Mesenchymal stem cell (in vitro differentiated cells and primary cell): ENCODE data around the gene NRXN3.

ENCODE experiments used
- DNase-seq: peaks from one replicate; pipeline ENCODE4 v3.0.0-alpha.2; 2013
- H2AFZ ChIP-seq: one replicate; pipeline ENCODE4 v1.6.1; 2013; ENCODE audit warnings: low read depth, mild to moderate bottlenecking, control low read depth, inconsistent platforms, low read length, moderate library complexity
- H2AK5ac ChIP-seq: 2 replicates; pipeline ENCODE4 v1.6.1; 2013; ENCODE audit warnings: low read length, moderate library complexity, mild to moderate bottlenecking, inconsistent platforms; ENCODE audit not compliant: severe bottlenecking
- H2BK120ac ChIP-seq: one replicate; pipeline ENCODE4 v1.6.1; 2013; ENCODE audit warnings: low read depth, mild to moderate bottlenecking, inconsistent platforms, low read length, moderate library complexity
- H2BK12ac ChIP-seq, 2 experiments: one replicate each; pipeline ENCODE4 v1.6.1; 2013; ENCODE audit warnings: inconsistent platforms in 2 of 2, low read length in 2 of 2, mild to moderate bottlenecking in 2 of 2, moderate library complexity in 2 of 2, control low read depth in 1 of 2
- H2BK15ac ChIP-seq: one replicate; pipeline ENCODE4 v1.6.1; 2013; ENCODE audit warnings: mild to moderate bottlenecking, low read depth, inconsistent platforms; ENCODE audit not compliant: poor library complexity, severe bottlenecking
- H2BK5ac ChIP-seq: 2 replicates; pipeline ENCODE4 v1.6.1; 2013; ENCODE audit warnings: low read depth, mild to moderate bottlenecking, low read length, control low read depth, inconsistent platforms; ENCODE audit not compliant: poor library complexity, severe bottlenecking
- H3K14ac ChIP-seq, 2 experiments: one replicate each; pipeline ENCODE4 v1.6.1; 2013; ENCODE audit warnings: inconsistent platforms in 2 of 2, low read length in 2 of 2, control low read depth in 1 of 2, mild to moderate bottlenecking in 1 of 2, moderate library complexity in 1 of 2
- H3K18ac ChIP-seq, 2 experiments: one replicate each; pipeline ENCODE4 v1.6.1; 2013; ENCODE audit warnings: inconsistent platforms in 2 of 2, low read length in 2 of 2, control low read depth in 1 of 2, low read depth in 1 of 2, mild to moderate bottlenecking in 1 of 2
- H3K23ac ChIP-seq, 2 experiments: one replicate each; pipeline ENCODE4 v1.6.1; 2013; ENCODE audit warnings: inconsistent platforms in 2 of 2, low read length in 2 of 2, mild to moderate bottlenecking in 2 of 2, moderate library complexity in 2 of 2, control low read depth in 1 of 2
- H3K27ac ChIP-seq: 2 replicates; pipeline ENCODE4 v1.5.1; 2013; ENCODE audit warnings: mild to moderate bottlenecking, moderate library complexity, low read length, control low read depth, inconsistent platforms; ENCODE audit not compliant: poor library complexity, severe bottlenecking
- H3K27me3 ChIP-seq, 2 experiments: 2 replicates each; pipeline versions ENCODE4 v1.6.1 to v1.7.0; 2013; ENCODE audit warnings: low read length in 2 of 2, mild to moderate bottlenecking in 2 of 2, moderate library complexity in 2 of 2, control low read depth in 1 of 2, inconsistent platforms in 1 of 2; ENCODE audit not compliant: control insufficient read depth in 1 of 2, insufficient read depth in 1 of 2
- H3K36me3 ChIP-seq, 2 experiments: 2 replicates each; pipeline versions ENCODE4 v1.6.1 to v1.7.0; 2013; ENCODE audit warnings: low read length in 2 of 2, control low read depth in 1 of 2, inconsistent platforms in 1 of 2, low read depth in 1 of 2, mild to moderate bottlenecking in 1 of 2; ENCODE audit not compliant: insufficient read depth in 2 of 2, control insufficient read depth in 1 of 2
- H3K4ac ChIP-seq, 2 experiments: one replicate each; pipeline ENCODE4 v1.6.1; 2013; ENCODE audit warnings: inconsistent platforms in 2 of 2, low read length in 2 of 2, mild to moderate bottlenecking in 2 of 2, moderate library complexity in 2 of 2, control low read depth in 1 of 2, low read depth in 1 of 2
- H3K4me1 ChIP-seq: 2 replicates; pipeline ENCODE4 v1.6.1; 2013; ENCODE audit warnings: low read depth, low read length, control low read depth; ENCODE audit not compliant: control insufficient read depth, insufficient read depth
- H3K4me2 ChIP-seq: 2 replicates; pipeline ENCODE4 v1.6.1; 2013; ENCODE audit warnings: low read length, mild to moderate bottlenecking, inconsistent platforms; ENCODE audit not compliant: poor library complexity, severe bottlenecking
- H3K4me3 ChIP-seq, 2 experiments: 2 replicates each; pipeline versions ENCODE4 v1.5.1 to v1.7.0; 2013; ENCODE audit warnings: low read length in 2 of 2, mild to moderate bottlenecking in 2 of 2, control low read depth in 1 of 2, low read depth in 1 of 2; ENCODE audit not compliant: insufficient read depth in 1 of 2
- H3K79me1 ChIP-seq: replicated peaks from 2 replicates; pipeline ENCODE4 v1.6.1; 2013; ENCODE audit warnings: mild to moderate bottlenecking, control low read depth, low read length, inconsistent platforms; ENCODE audit not compliant: poor library complexity, severe bottlenecking
- H3K9ac ChIP-seq: 2 replicates; pipeline ENCODE4 v1.7.0; 2013; ENCODE audit warnings: mild to moderate bottlenecking, low read length, moderate library complexity
- H3K9me3 ChIP-seq: 2 replicates; pipeline ENCODE4 v1.7.0; 2013; ENCODE audit warnings: mild to moderate bottlenecking, low read length; ENCODE audit not compliant: control insufficient read depth
- H4K8ac ChIP-seq: one replicate; pipeline ENCODE4 v1.6.1; 2013; ENCODE audit warnings: inconsistent platforms, mild to moderate bottlenecking, low read length, moderate library complexity
- H4K91ac ChIP-seq: one replicate; pipeline ENCODE4 v1.6.1; 2013; ENCODE audit warnings: mild to moderate bottlenecking, low read length, inconsistent platforms
- WGBS: methylation state at CpG from one replicate; pipeline ENCODE4 v1.1.7; 2013; ENCODE audit warnings: mixed read lengths; 5-methylcytosine and 5-hydroxymethylcytosine counted together

The NRXN3 gene

DNA sequence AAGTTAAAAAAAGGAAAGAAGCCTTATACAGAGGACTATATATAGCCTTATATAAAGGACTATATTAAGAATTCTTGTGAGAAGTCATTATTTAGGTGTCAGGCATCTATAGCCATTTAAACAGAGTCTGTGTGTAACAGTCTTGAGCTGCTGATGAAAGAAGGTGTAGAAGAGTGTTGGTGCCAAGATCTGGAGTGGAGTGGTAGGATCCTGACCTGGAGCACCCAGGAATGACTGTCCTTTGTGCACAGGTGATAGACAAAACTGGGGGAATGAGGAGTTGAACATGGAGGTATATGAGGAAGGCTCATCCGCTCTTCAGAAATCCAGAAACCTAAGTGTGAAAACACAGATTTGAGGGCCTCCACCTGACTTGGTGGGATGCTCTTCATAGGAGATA lies 747.3 kb downstream of the NRXN3 start:
- H3K27me3 ChIP-seq: no peaks in the 10 kb centered on the region
- H3K9ac ChIP-seq: no peak overlapping the region
- H4K8ac ChIP-seq: no peak overlapping the region
- no peak overlapping the region for H3K4me2 ChIP-seq
- no peak overlapping the region for H3K27ac ChIP-seq
- no peak overlapping the region for H3K14ac ChIP-seq
- H3K36me3 ChIP-seq: no peaks in the 10 kb centered on the region
- no peak overlapping the region for H2BK12ac ChIP-seq
- H2AK5ac ChIP-seq: no peak overlapping the region
- H2BK120ac ChIP-seq: no peak overlapping the region
- WGBS: 100% methylated on average over 1 of the region's 1 CpG
- H3K4ac ChIP-seq: no peak overlapping the region
- no peaks in the 10 kb centered on the region for H3K4me1 ChIP-seq
- no peak overlapping the region for H3K23ac ChIP-seq
- H2BK5ac ChIP-seq: no peak overlapping the region
- H2BK15ac ChIP-seq: no peak overlapping the region
- no peak for DNase-seq
- no peaks in the 10 kb centered on the region for H3K9me3 ChIP-seq
- no peak overlapping the region for H3K18ac ChIP-seq
- no peak overlapping the region for H3K4me3 ChIP-seq
- no peaks in the 10 kb centered on the region for H3K79me1 ChIP-seq
- H4K91ac ChIP-seq: no peak overlapping the region
- H2AFZ ChIP-seq: no peak overlapping the region

DNA sequence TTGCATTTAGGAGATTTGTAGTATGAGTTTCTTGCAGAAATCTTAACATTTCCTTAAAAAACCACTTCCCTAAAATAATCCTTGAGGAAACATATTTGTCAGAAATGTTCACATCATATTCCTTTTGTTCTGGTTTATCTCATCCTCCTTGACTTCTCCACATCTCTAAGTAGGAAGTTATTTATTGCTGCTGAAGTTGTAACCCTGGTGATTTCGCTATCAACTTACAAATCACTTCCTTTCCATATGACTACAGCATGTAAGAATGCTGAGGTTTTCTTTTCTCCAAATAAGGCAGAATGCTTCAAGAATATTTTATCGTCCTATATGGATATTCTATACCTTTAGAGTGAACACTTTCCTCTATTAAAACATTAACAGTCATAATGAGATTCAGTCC lies 751.7 kb downstream of the NRXN3 start:
- no peak overlapping the region for H3K4ac ChIP-seq

DNA sequence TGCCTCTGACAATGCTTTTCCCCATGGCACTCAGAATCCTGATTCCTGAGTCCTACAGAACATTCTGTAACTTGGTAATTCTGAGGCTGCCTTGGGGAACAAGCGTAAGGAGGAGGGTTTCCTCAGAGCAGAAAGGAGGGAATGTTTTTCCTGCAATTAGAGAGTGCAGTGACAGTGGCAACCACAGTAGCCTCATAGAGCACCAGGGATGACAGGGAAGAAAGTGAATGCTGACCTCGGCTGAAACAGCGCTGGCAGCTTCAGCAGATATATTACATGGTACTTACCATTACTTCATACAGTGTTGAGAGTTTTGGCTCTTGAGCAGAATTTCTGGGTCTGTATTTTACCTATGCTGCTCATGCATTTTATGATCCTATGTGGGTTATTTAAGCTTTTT lies 757.1 kb downstream of the NRXN3 start:
- H3K4me1 ChIP-seq: no peaks in the 10 kb centered on the region

More for the DNA sequence above, 751.7 kb downstream of the NRXN3 start:
- no peak overlapping the region for H3K18ac ChIP-seq
- no CpG with 5 or more reads among the region's 2 CpGs for WGBS
- no peaks in the 10 kb centered on the region for H3K4me1 ChIP-seq
- no peaks in the 10 kb centered on the region for H3K27me3 ChIP-seq
- H3K36me3 ChIP-seq: no peaks in the 10 kb centered on the region
- no peak overlapping the region for H2AFZ ChIP-seq
- no peak overlapping the region for H3K23ac ChIP-seq
- H3K9ac ChIP-seq: no peak overlapping the region
- peak; percentile 52 for DNase-seq
- no peak overlapping the region for H4K91ac ChIP-seq
- no peaks in the 10 kb centered on the region for H3K9me3 ChIP-seq
- H3K79me1 ChIP-seq: no peaks in the 10 kb centered on the region
- H2BK120ac ChIP-seq: no peak overlapping the region
- H2BK15ac ChIP-seq: no peak overlapping the region
- no peak overlapping the region for H3K4me2 ChIP-seq
- H3K14ac ChIP-seq: no peak overlapping the region
- H3K27ac ChIP-seq: no peak overlapping the region
- H4K8ac ChIP-seq: no peak overlapping the region
- no peak overlapping the region for H2AK5ac ChIP-seq
- H2BK12ac ChIP-seq: no peak overlapping the region
- no peak overlapping the region for H2BK5ac ChIP-seq
- no peak overlapping the region for H3K4me3 ChIP-seq

GRCh38 chr14:78933166-78933565 lies 763.0 kb downstream of the NRXN3 start:
- no peak overlapping the region for H4K91ac ChIP-seq
- no peak overlapping the region for H2BK120ac ChIP-seq
- no peaks in the 10 kb centered on the region for H3K36me3 ChIP-seq
- no peak overlapping the region for H2BK15ac ChIP-seq
- H4K8ac ChIP-seq: no peak overlapping the region
- no peak for DNase-seq
- no peak overlapping the region for H3K23ac ChIP-seq
- no peaks in the 10 kb centered on the region for H3K4me1 ChIP-seq
- H3K4me2 ChIP-seq: no peak overlapping the region
- H3K9me3 ChIP-seq: no peaks in the 10 kb centered on the region
- no peak overlapping the region for H3K4me3 ChIP-seq
- no peak overlapping the region for H3K9ac ChIP-seq
- H2AFZ ChIP-seq: no peak overlapping the region
- WGBS: 100% methylated on average over 1 of the region's 2 CpGs
- no peak overlapping the region for H3K14ac ChIP-seq
- no peak overlapping the region for H2AK5ac ChIP-seq
- H3K79me1 ChIP-seq: no peaks in the 10 kb centered on the region
- H3K27me3 ChIP-seq: peaks cover 4 to 20% of the 10 kb centered on the region in 2 experiments
- no peak overlapping the region for H3K4ac ChIP-seq
- no peak overlapping the region for H3K27ac ChIP-seq
- H2BK12ac ChIP-seq: no peak overlapping the region
- H3K18ac ChIP-seq: no peak overlapping the region
- no peak overlapping the region for H2BK5ac ChIP-seq

More for the DNA sequence above, 757.1 kb downstream of the NRXN3 start:
- H3K4ac ChIP-seq: no peak overlapping the region
- H3K4me3 ChIP-seq: no peak overlapping the region
- H3K36me3 ChIP-seq: no peaks in the 10 kb centered on the region
- no peak for DNase-seq
- no peak overlapping the region for H2BK120ac ChIP-seq
- 100% methylated on average over 1 of the region's 3 CpGs for WGBS
- no peaks in the 10 kb centered on the region for H3K79me1 ChIP-seq
- no peak overlapping the region for H4K91ac ChIP-seq
- H3K9me3 ChIP-seq: no peaks in the 10 kb centered on the region
- no peak overlapping the region for H3K23ac ChIP-seq
- no peak overlapping the region for H2BK15ac ChIP-seq
- H2AFZ ChIP-seq: no peak overlapping the region
- H2BK12ac ChIP-seq: no peak overlapping the region
- H3K4me2 ChIP-seq: no peak overlapping the region
- no peak overlapping the region for H3K27ac ChIP-seq
- no peak overlapping the region for H3K14ac ChIP-seq
- no peak overlapping the region for H3K9ac ChIP-seq
- H4K8ac ChIP-seq: no peak overlapping the region
- no peak overlapping the region for H2AK5ac ChIP-seq
- H3K27me3 ChIP-seq: peaks cover 0 to 4% of the 10 kb centered on the region in 2 experiments
- no peak overlapping the region for H3K18ac ChIP-seq
- H2BK5ac ChIP-seq: no peak overlapping the region
